GM20431 (cell line): ENCODE data around the gene ZYG11A.
"Not testable (repeated sequence)": the region's sequence is repeated elsewhere in the genome, so short reads cannot be mapped to it uniquely, and the experiment has no call there.

Experiments used
- in situ Hi-C: fragments of 300-500 bp; cut with MseI, MboI; formaldehyde crosslinking; loops from one replicate; pipeline ENCODE4 v1.15.0; 2020; ENCODE audit warnings: low sequenced_read_pairs; ENCODE audit not compliant: unreplicated experiment

The ZYG11A gene

DNA sequence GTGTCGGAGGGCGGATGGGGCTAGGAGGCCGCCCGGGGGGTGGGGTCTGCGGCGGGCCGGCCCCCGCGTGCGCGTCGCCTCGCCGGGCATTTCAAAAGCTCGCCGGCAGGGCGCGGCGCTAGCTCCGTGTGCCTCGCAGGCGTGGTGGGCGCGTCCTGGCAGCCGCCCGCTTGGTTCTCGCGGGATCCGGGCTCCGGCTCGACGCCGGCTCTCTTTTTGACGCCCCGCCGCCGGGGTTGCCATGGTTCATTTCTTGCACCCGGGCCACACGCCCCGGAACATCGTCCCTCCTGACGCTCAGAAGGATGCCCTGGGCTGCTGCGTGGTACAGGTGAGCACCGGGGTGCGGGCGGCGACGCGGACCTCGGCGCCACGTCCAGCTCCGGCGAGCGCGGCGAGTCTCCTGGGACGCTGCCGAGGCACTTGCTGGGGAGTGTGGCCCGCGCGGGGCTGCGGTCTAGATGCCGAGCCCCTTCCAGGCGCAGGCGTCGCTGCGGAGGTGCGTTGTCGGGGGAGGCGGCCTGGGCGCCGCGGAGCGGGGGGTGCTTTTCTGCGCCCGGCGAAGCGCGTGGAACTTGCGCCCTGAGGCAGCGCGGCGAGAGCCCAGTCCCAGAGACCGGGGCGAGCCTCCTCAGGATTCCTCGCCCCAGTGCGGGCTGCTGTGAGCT is at the start of gene ZYG11A:
ZYG11A (plus strand) TSS at position 118 of the 668 bp plus-strand sequence; CDS start at position 242, 124 bp downstream.
- in situ Hi-C loops: no loop called here

GRCh38 chr1:52793717-52794116 is 48.8 kb upstream of the ZYG11A start:
- in situ Hi-C loops: not testable (repeated sequence)

- in situ Hi-C loops: no loop called here
Measured at GRCh38 chr1:52795464-52795863, 47.1 kb upstream of the ZYG11A start.

DNA sequence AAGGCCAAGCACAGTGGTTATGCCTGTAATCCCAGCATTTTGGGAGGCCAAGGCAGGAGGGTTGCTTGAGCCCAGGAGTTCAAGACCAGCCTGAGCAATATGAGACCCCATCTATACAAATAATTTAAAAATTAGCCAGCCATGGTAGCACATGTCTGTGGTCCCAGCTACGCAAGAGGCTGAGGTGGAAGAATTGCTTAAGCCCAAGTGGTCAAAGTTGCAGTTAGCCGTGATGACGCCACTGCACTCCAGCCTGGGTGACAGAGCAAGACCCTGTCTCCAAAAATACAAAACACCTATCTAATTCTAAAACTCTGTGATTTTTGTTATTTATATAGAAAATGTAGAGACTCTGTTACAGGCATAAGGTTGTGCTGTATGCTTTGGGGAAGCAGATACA is 44.2 kb upstream of the ZYG11A start:
- in situ Hi-C loops: no loop called here

- in situ Hi-C loops: no loop called here
Measured at GRCh38 chr1:52801011-52801410, 41.5 kb upstream of the ZYG11A start.

- in situ Hi-C loops: not testable (repeated sequence)
Measured at GRCh38 chr1:52804083-52804482, 38.5 kb upstream of the ZYG11A start.

DNA sequence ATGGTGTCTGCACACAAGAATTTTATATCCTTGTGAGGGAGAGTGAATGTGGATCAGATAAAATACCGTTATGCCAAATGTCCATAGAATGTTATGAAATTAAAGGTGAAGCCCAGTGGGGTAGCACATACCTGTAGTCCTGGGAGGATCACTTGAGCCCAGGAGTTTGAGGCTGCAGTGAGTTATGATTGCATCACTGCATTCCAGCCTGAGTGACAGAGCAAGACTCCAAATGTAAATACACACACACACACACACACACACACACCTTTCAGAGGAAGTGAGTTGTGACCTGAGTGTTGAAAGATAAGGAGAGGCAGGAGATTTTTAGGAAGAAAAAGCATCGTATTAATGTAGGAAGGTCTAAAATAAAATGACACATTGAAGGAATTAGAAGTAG is 28.1 kb upstream of the ZYG11A start:
- in situ Hi-C loops: no loop called here

GRCh38 chr1:52820830-52821229 is 21.7 kb upstream of the ZYG11A start:
- in situ Hi-C loops: not testable (repeated sequence)

GRCh38 chr1:52825868-52826267 is 16.7 kb upstream of the ZYG11A start:
- in situ Hi-C loops: no loop called here

GRCh38 chr1:52834798-52835197 is 7.8 kb upstream of the ZYG11A start:
- in situ Hi-C loops: no loop called here

- in situ Hi-C loops: no loop called here
Measured at GRCh38 chr1:52836035-52836434, 6.5 kb upstream of the ZYG11A start.

DNA sequence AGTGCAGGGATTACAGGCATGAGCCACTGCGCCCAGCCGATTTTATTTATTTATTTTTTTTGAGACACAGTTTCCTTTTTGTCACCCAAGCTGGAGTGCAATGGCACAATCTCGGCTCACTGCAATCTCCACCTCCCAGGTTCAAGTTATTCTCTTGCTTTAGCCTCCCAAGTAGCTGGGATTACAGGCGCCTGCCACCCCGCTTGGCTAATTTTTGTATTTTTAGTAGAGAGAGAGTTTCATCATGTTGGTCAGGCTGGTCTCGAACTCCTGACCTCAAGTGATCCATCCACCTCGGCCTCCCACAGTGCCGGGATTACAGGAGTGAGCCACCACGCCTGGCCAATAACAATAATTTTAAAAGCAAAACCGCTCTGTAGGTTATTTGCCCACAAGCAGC is 3.4 kb upstream of the ZYG11A start:
- in situ Hi-C loops: not testable (repeated sequence)

DNA sequence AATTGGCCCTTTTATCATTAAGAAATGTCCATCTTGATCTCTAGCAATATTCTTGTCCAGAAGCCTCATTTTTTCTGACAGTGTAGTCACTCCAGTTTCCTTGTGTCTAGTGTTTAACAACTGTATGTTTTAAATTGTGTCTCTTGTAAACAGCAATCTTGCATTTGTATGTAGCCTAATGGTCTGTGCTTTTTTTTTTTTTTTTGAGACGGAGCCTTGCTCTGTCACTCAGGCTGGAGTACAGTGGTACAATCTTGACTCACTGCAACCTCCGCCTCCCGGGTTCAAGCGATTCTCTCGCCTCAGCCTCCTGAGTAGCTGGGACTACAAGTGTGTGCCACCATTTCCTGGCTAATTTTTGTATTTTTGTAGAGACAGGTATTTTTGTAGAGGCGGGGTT is 2.6 kb downstream of the ZYG11A start:
- in situ Hi-C loops: not testable (repeated sequence)

GRCh38 chr1:52848423-52848822 is 5.9 kb downstream of the ZYG11A start:
- in situ Hi-C loops: no loop called here

GRCh38 chr1:52850951-52851350 is 8.4 kb downstream of the ZYG11A start:
- in situ Hi-C loops: no loop called here

GRCh38 chr1:52852854-52853253 is 10.3 kb downstream of the ZYG11A start:
- in situ Hi-C loops: no loop called here

DNA sequence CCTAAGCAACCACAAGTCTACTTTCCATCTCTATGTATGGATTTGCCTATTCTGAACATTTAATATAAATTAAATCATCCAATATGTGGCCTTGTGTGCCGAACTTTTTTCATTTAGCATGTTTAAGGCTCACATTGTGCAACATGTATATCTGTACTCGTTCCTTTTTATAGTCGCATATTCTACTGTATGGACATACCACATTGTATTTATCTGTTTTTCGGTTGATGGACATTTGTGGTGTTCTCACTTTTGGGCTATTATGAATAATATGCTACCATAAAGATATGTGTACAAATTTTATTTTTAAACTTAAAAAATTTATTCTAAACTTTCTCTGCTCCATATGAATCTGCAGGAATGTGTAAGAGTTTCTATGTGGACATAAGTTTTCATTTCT is 13.0 kb downstream of the ZYG11A start:
- in situ Hi-C loops: no loop called here

- in situ Hi-C loops: no loop called here
Measured at GRCh38 chr1:52856026-52856425, 13.5 kb downstream of the ZYG11A start.

DNA sequence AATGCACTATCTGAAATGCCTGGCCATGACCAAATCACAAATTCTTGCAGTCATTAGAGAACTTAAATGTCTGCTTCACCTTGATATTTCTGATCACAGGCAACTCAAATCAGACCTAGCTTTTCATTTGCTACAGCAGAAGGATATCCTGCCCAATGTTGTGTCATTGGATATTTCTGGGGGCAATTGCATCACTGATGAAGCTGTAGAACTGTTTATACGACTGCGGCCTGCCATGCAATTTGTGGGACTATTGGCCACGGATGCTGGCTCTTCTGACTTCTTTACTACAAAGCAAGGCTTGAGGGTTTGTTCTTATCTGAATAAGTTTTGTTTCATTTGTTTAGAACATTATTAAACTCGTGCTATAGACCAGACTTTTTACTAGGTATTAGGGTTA is 14.9 kb downstream of the ZYG11A start:
- in situ Hi-C loops: no loop called here

- in situ Hi-C loops: no loop called here
Measured at GRCh38 chr1:52862666-52863458, 20.3 kb downstream of the ZYG11A start.

GRCh38 chr1:52867087-52867863 is 24.7 kb downstream of the ZYG11A start:
- in situ Hi-C loops: no loop called here
